HG02870 (cell line): Measurements from ENCODE around the gene ACACB.

Experiments used
- ATAC-seq: cut with Tn5 transposase; IDR thresholded peaks from one replicate; pipeline ENCODE4 v1.9.1; 2021; ENCODE audit warnings: mild to moderate bottlenecking, moderate library complexity; ENCODE audit not compliant: unreplicated experiment

ACACB gene

GRCh38 chr12:109109746-109110350 is 6.5 kb upstream of the ACACB start:
- no peak for ATAC-seq

GRCh38 chr12:109110988-109111495 is 5.3 kb upstream of the ACACB start:
- ATAC-seq, result peak; percentile 73

GRCh38 chr12:109112720-109113465 is 3.5 kb upstream of the ACACB start:
- ATAC-seq, result no peak

GRCh38 chr12:109113661-109114321 is 2.6 kb upstream of the ACACB start:
- ATAC-seq, result no peak

GRCh38 chr12:109114644-109115043 is 1.7 kb upstream of the ACACB start:
- no peak for ATAC-seq

GRCh38 chr12:109115404-109115757 is 1.0 kb upstream of the ACACB start:
- no peak for ATAC-seq

GRCh38 chr12:109116611-109116949 is 193 bp downstream of the ACACB start:
- ATAC-seq, result no peak

- no peak for ATAC-seq
Observed at GRCh38 chr12:109120095-109120494, 3.7 kb downstream of the ACACB start.

- no peak for ATAC-seq
Observed at GRCh38 chr12:109120557-109120956, 4.2 kb downstream of the ACACB start.

- no peak for ATAC-seq
Observed at GRCh38 chr12:109121346-109121880, 5.0 kb downstream of the ACACB start.

GRCh38 chr12:109124878-109125648 is 8.7 kb downstream of the ACACB start:
- ATAC-seq, result no peak

GRCh38 chr12:109125791-109126190 is 9.4 kb downstream of the ACACB start:
- no peak for ATAC-seq

- no peak for ATAC-seq
Observed at GRCh38 chr12:109126784-109127183, 10.4 kb downstream of the ACACB start.

GRCh38 chr12:109127533-109128242 is 11.3 kb downstream of the ACACB start:
- ATAC-seq, result no peak

- ATAC-seq, result no peak
Observed at GRCh38 chr12:109130297-109131153, 14.1 kb downstream of the ACACB start.

GRCh38 chr12:109131154-109132050 is 15.0 kb downstream of the ACACB start:
- ATAC-seq, result no peak

- no peak for ATAC-seq
Observed at GRCh38 chr12:109134186-109134917, 18.0 kb downstream of the ACACB start.

- no peak for ATAC-seq
Observed at GRCh38 chr12:109137055-109137454, 20.7 kb downstream of the ACACB start.
